IMR-90 (cell line): ENCODE results near the gene BRIP1. TPM values are rescaled to one million over a fixed set of nuclear protein-coding genes. Genes with fewer than 3 reads are reported as not detected.

ENCODE experiments used
- ATAC-seq: fragments of 200-7000 bp; cut with Tn5 transposase; 2 replicates; pipeline ENCODE4 v1.9.1; 2020; ENCODE audit warnings: low read depth, mild to moderate bottlenecking, moderate library complexity
- BruUV-seq: library from RNA; stranded (reverse); fragments of 400-500 nt; replicated peaks from 2 replicates; lab custom pipeline; 2021; lab: Mats Ljungman, UMichigan
- CTCF ChIA-PET: fragments of 300-600 bp; formaldehyde crosslinking; extraction: SDS; loops from one replicate; lab custom pipeline; 2021; ENCODE audit warnings: antibody characterized with exemption; lab: Yijun Ruan, JAX
- POLR2A ChIA-PET: fragments of 300-600 bp; sonication (Branson Sonifier 250); formaldehyde crosslinking; loops from one replicate; lab custom pipeline; 2022; ENCODE audit warnings: antibody characterized with exemption; ENCODE audit not compliant: unreplicated experiment; lab: Charles Lee
- DNase-seq: peaks from one replicate; pipeline ENCODE4 v3.0.0; 2013
- H2AFZ ChIP-seq: replicated peaks from 2 replicates; pipeline ENCODE3; 2013; ENCODE audit warnings: low read length, mild to moderate bottlenecking; ENCODE audit not compliant: poor library complexity
- H2AK5ac ChIP-seq: 2 replicates; pipeline ENCODE4 v1.6.1; 2013; ENCODE audit warnings: low read depth, low read length, inconsistent platforms
- H2AK9ac ChIP-seq: replicated peaks from 2 replicates; pipeline ENCODE3; 2013; ENCODE audit warnings: mild to moderate bottlenecking, low read depth, low read length, moderate library complexity; ENCODE audit not compliant: poor library complexity
- H2BK120ac ChIP-seq: 2 replicates; pipeline ENCODE4 v1.6.1; 2013; ENCODE audit warnings: low read depth, low read length, inconsistent platforms
- H2BK15ac ChIP-seq: 3 replicates; pipeline ENCODE4 v1.6.1; 2013; ENCODE audit warnings: low read depth, low read length, inconsistent platforms
- H2BK20ac ChIP-seq: 2 replicates; pipeline ENCODE4 v1.6.1; 2013; ENCODE audit warnings: low read depth, mild to moderate bottlenecking, inconsistent platforms, low read length, moderate library complexity
- H2BK5ac ChIP-seq: 2 replicates; pipeline ENCODE4 v1.6.1; 2013; ENCODE audit warnings: mild to moderate bottlenecking, low read depth, low read length, inconsistent platforms; ENCODE audit not compliant: poor library complexity, severe bottlenecking
- H3K14ac ChIP-seq: replicated peaks from 2 replicates; pipeline ENCODE4 v1.6.1; 2013; ENCODE audit warnings: low read depth, low read length, inconsistent platforms
- H3K18ac ChIP-seq: 2 replicates; pipeline ENCODE4 v1.6.1; 2013; ENCODE audit warnings: low read depth, low read length, control low read depth
- H3K23ac ChIP-seq: 2 replicates; pipeline ENCODE4 v1.6.1; 2013; ENCODE audit warnings: low read depth, low read length, inconsistent platforms
- H3K27ac ChIP-seq: 2 replicates; pipeline ENCODE4 v1.5.1; 2013; ENCODE audit warnings: mild to moderate bottlenecking, control low read depth, low read length; ENCODE audit not compliant: insufficient read depth
- H3K27me3 ChIP-seq: 2 replicates; pipeline ENCODE4 v1.6.1; 2013; ENCODE audit warnings: low read length; ENCODE audit not compliant: control insufficient read depth, insufficient read depth
- H3K36me3 ChIP-seq: 2 replicates; pipeline ENCODE4 v1.6.1; 2013; ENCODE audit warnings: low read length, mixed read lengths; ENCODE audit not compliant: control insufficient read depth, insufficient read depth
- H3K4ac ChIP-seq: 2 replicates; pipeline ENCODE4 v1.6.1; 2013; ENCODE audit warnings: low read depth, low read length, inconsistent platforms
- H3K4me1 ChIP-seq: 2 replicates; pipeline ENCODE4 v1.6.1; 2013; ENCODE audit warnings: low read length, mixed read lengths; ENCODE audit not compliant: control insufficient read depth, insufficient read depth
- H3K4me2 ChIP-seq: 2 replicates; pipeline ENCODE4 v1.6.1; 2013; ENCODE audit warnings: low read depth, mild to moderate bottlenecking, control low read depth, low read length, moderate library complexity
- H3K4me3 ChIP-seq: 2 replicates; pipeline ENCODE4 v1.5.1; 2013; ENCODE audit warnings: low read depth, mild to moderate bottlenecking, control low read depth, low read length, moderate library complexity; ENCODE audit not compliant: insufficient read depth
- H3K56ac ChIP-seq: 2 replicates; pipeline ENCODE4 v1.6.1; 2013; ENCODE audit warnings: low read length, inconsistent platforms; ENCODE audit not compliant: insufficient read depth; ENCODE audit errors: extremely low read depth
- H3K79me1 ChIP-seq, 2 experiments: 2 replicates each; pipeline ENCODE4 v1.6.1; 2013; ENCODE audit warnings: low read length in 2 of 2, inconsistent platforms in 1 of 2, low read depth in 1 of 2
- H3K9ac ChIP-seq: 2 replicates; pipeline ENCODE4 v1.6.1; 2013; ENCODE audit warnings: low read depth, low read length, control low read depth
- H3K9me1 ChIP-seq: 2 replicates; pipeline ENCODE4 v1.6.1; 2013; ENCODE audit warnings: low read length, inconsistent platforms; ENCODE audit not compliant: insufficient read depth
- H3K9me3 ChIP-seq: 2 replicates; pipeline ENCODE4 v1.6.1; 2013; ENCODE audit warnings: low read length; ENCODE audit not compliant: control insufficient read depth, insufficient read depth
- H4K20me1 ChIP-seq: 2 replicates; pipeline ENCODE4 v1.6.1; 2013; ENCODE audit warnings: low read length, inconsistent platforms; ENCODE audit not compliant: insufficient read depth
- H4K5ac ChIP-seq: 2 replicates; pipeline ENCODE4 v1.6.1; 2013; ENCODE audit warnings: mild to moderate bottlenecking, low read depth, low read length, control low read depth
- H4K8ac ChIP-seq, 2 experiments: 2 replicates each; pipeline ENCODE4 v1.6.1; 2013; ENCODE audit warnings: low read depth in 2 of 2, low read length in 2 of 2, control low read depth in 1 of 2, inconsistent platforms in 1 of 2
- H4K91ac ChIP-seq: 2 replicates; pipeline ENCODE4 v1.6.1; 2013; ENCODE audit warnings: low read depth, low read length, inconsistent platforms; ENCODE audit not compliant: insufficient read depth
- CEBPB ChIP-seq: IDR thresholded peaks from 2 replicates; pipeline ENCODE4 v1.6.1; 2012; ENCODE audit warnings: low read depth, low read length, improper control_type of control experiment
- FOS ChIP-seq: fragments of 150-350 bp; IDR thresholded peaks from 2 replicates; pipeline ENCODE4 v1.6.1; 2016; ENCODE audit warnings: low read depth, low read length
- NFE2L2 ChIP-seq: fragments of 150-350 bp; IDR thresholded peaks from 2 replicates; pipeline ENCODE4 v1.6.1; 2016; ENCODE audit warnings: low read depth, mild to moderate bottlenecking, low read length
- POLR2A ChIP-seq: IDR thresholded peaks from 2 replicates; pipeline ENCODE4 v1.6.1; 2012; ENCODE audit warnings: mild to moderate bottlenecking, low read depth, low read length
- RCOR1 ChIP-seq: IDR thresholded peaks from 2 replicates; pipeline ENCODE4 v1.6.1; 2012; ENCODE audit warnings: mild to moderate bottlenecking, low read length, improper control_type of control experiment; ENCODE audit not compliant: insufficient replicate concordance
- RFX5 ChIP-seq: IDR thresholded peaks from 2 replicates; pipeline ENCODE4 v1.8.0; 2012; ENCODE audit warnings: low read depth, mild to moderate bottlenecking, low read length, moderate library complexity
- SMC3 ChIP-seq: fragments of 150-350 bp; IDR thresholded peaks from 2 replicates; pipeline ENCODE4 v1.6.1; 2016; ENCODE audit warnings: low read depth, mild to moderate bottlenecking, antibody characterized with exemption, low read length, moderate library complexity
- WGBS, 2 experiments: methylation state at CpG; one replicate each; pipeline versions ENCODE4 v1.1.5 to v1.1.7; 2013; ENCODE audit warnings: missing lambda C conversion rate in 2 of 2; ENCODE audit not compliant: insufficient read length in 1 of 2; ENCODE audit errors: extremely low coverage in 2 of 2; 5-methylcytosine and 5-hydroxymethylcytosine counted together
- dilution Hi-C: fragments of 300-500 bp; cut with HindIII; formaldehyde crosslinking; loops from one replicate; pipeline ENCODE4 v1.14.3; 2018; ENCODE audit warnings: low sequenced_read_pairs; ENCODE audit not compliant: unreplicated experiment
- in situ Hi-C: fragments of 300-500 bp; cut with MboI; formaldehyde crosslinking; loops from 3 replicates; pipeline ENCODE4 v1.14.3; 2019; ENCODE audit warnings: low sequenced_read_pairs, inconsistent platforms, mixed read lengths
- intact Hi-C: fragments of 100-400 bp; cut with micrococcal nuclease; formaldehyde crosslinking; loops from 2 replicates; pipeline ENCODE4 v1.10.0; 2022
- polyA plus RNA-seq, 3 experiments: library from polyadenylated mRNA; depleted of rRNA; stranded (reverse); fragments of >200 nt; gene quantifications; 2 replicates each; pipeline ENCODE4 v1.2.3, GENCODE V29; 2012; ENCODE audit warnings: low replicate concordance in 1 of 3
- total RNA-seq: library from RNA; depleted of rRNA; stranded (reverse); fragments of >200 nt; gene quantifications from 2 replicates; pipeline ENCODE4 v1.2.3, GENCODE V29; 2012
- TF ChIP-seq, protein P1 (sequence below): conservative IDR thresholded peaks from 2 replicates; pipeline ENCODE4 v1.5.1; 2012; ENCODE audit warnings: mild to moderate bottlenecking, low read depth, low read length, improper control_type of control experiment
- TF ChIP-seq, protein P2 (sequence below): fragments of 150-350 bp; IDR thresholded peaks from 2 replicates; pipeline ENCODE4 v1.6.1; 2016; ENCODE audit warnings: low read depth, mild to moderate bottlenecking, low read length, moderate library complexity, borderline replicate concordance
- TF ChIP-seq, protein P3 (sequence below): fragments of 150-350 bp; IDR thresholded peaks from 2 replicates; pipeline ENCODE4 v1.6.1; 2017; ENCODE audit warnings: mild to moderate bottlenecking, antibody characterized with exemption, low read length, low read depth

The BRIP1 gene
- total and polyA plus RNA-seq, 2 of the 4 experiments (the other 2 are of a cell fraction), result 6.1 to 19.7 TPM

DNA sequence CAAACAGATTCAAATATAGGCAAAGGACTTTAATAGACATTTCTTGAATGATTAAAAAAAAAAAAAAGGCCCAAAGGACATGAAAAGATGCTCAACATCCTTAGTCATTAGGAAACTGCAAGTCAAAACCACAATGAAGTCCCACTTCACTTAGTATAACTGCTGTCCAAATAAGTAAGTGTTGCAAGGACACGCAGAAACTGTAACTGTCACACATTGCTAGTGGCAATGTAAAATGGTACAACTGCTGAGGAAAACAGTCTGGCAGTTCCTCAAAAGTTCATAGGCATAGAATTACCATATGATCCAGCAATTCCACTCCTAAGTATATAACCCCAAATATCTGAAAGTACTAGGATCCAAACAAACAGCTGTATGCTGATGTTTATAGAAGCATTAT is 112.7 kb downstream of the BRIP1 start:
- no peak overlapping the region for H4K8ac ChIP-seq
- TF ChIP-seq RFX5, result no peak
- TF ChIP-seq RCOR1, result no peak
- TF ChIP-seq, protein P1, sequence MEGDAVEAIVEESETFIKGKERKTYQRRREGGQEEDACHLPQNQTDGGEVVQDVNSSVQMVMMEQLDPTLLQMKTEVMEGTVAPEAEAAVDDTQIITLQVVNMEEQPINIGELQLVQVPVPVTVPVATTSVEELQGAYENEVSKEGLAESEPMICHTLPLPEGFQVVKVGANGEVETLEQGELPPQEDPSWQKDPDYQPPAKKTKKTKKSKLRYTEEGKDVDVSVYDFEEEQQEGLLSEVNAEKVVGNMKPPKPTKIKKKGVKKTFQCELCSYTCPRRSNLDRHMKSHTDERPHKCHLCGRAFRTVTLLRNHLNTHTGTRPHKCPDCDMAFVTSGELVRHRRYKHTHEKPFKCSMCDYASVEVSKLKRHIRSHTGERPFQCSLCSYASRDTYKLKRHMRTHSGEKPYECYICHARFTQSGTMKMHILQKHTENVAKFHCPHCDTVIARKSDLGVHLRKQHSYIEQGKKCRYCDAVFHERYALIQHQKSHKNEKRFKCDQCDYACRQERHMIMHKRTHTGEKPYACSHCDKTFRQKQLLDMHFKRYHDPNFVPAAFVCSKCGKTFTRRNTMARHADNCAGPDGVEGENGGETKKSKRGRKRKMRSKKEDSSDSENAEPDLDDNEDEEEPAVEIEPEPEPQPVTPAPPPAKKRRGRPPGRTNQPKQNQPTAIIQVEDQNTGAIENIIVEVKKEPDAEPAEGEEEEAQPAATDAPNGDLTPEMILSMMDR, result no peak
- TF ChIP-seq POLR2A, result no peak
- TF ChIP-seq, protein P2, sequence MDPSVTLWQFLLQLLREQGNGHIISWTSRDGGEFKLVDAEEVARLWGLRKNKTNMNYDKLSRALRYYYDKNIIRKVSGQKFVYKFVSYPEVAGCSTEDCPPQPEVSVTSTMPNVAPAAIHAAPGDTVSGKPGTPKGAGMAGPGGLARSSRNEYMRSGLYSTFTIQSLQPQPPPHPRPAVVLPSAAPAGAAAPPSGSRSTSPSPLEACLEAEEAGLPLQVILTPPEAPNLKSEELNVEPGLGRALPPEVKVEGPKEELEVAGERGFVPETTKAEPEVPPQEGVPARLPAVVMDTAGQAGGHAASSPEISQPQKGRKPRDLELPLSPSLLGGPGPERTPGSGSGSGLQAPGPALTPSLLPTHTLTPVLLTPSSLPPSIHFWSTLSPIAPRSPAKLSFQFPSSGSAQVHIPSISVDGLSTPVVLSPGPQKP, result no peak
- TF ChIP-seq CEBPB, result no peak
- TF ChIP-seq, protein P3, sequence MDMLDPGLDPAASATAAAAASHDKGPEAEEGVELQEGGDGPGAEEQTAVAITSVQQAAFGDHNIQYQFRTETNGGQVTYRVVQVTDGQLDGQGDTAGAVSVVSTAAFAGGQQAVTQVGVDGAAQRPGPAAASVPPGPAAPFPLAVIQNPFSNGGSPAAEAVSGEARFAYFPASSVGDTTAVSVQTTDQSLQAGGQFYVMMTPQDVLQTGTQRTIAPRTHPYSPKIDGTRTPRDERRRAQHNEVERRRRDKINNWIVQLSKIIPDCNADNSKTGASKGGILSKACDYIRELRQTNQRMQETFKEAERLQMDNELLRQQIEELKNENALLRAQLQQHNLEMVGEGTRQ, result no peak
- TF ChIP-seq FOS, result no peak
- no peak for TF ChIP-seq SMC3
- TF ChIP-seq NFE2L2, result no peak
- H3K36me3 ChIP-seq, result peaks cover 3% of the 10 kb centered on the region; the same call in 1 of the 2 replicates
- H2BK120ac ChIP-seq, result no peak overlapping the region
- no CpG with 5 or more reads among the region's 1 CpG for WGBS, 2 experiments
- 0 out of 2 replicates have a peak overlapping the region, but pooled peaks have one; percentile 63 for H3K14ac ChIP-seq
- no peak overlapping the region for H3K4me3 ChIP-seq
- no peak overlapping the region for H3K56ac ChIP-seq
- H2BK15ac ChIP-seq, result no peak overlapping the region
- no peak overlapping the region for H3K18ac ChIP-seq
- intact Hi-C loops, result no loop called here
- no peak overlapping the region for H4K5ac ChIP-seq
- no peak overlapping the region for H2BK20ac ChIP-seq
- H3K79me1 ChIP-seq, result peaks cover 0 to 4% of the 10 kb centered on the region in 2 experiments; a peak in 1 of 4 replicates
- H2AK5ac ChIP-seq, result no peak overlapping the region
- H2AFZ ChIP-seq, result no peak overlapping the region
- H3K4ac ChIP-seq, result no peak overlapping the region
- no peaks in the 10 kb centered on the region for H3K27me3 ChIP-seq
- H3K23ac ChIP-seq, result peak overlapping the region; percentile 79
- H3K4me2 ChIP-seq, result no peak overlapping the region
- H2BK5ac ChIP-seq, result no peak overlapping the region
- no peak overlapping the region for H4K91ac ChIP-seq
- no peak overlapping the region for H2AK9ac ChIP-seq
- ChIA-PET POLR2A (no interaction called here), CTCF (no interaction called here)
- dilution Hi-C loops, result no loop called here
- in situ Hi-C loops, result no loop called here
- no peak overlapping the region for H3K9ac ChIP-seq
- no peak for ATAC-seq
- no peaks in the 10 kb centered on the region for H3K4me1 ChIP-seq
- no peak for DNase-seq
- H3K9me3 ChIP-seq, result no peaks in the 10 kb centered on the region
- H3K9me1 ChIP-seq, result no peaks in the 10 kb centered on the region
- no TSS peak for BruUV-seq
- no peaks in the 10 kb centered on the region for H4K20me1 ChIP-seq
- no peak overlapping the region for H3K27ac ChIP-seq
